Measurements from ENCODE around the gene DCAF12L2.

- no peak for TF ChIP-seq POLR2AphosphoS5 (IDR thresholded peaks at IDR 0.05; ENCODE audit: low read depth, low read length)
- no peak for TF ChIP-seq POLR2A (IDR thresholded peaks at IDR 0.05; ENCODE audit: low read depth, low read length)
Measured at GRCh38 chrX:126164226-126164625, 1.9 kb downstream of the DCAF12L2 start.
